ENCODE results near the gene CYP21A2.

GRCh38 chr6:32082935-32083334 lies 44.7 kb downstream of the CYP21A2 start:
- no peak for TF ChIP-seq CTCF (conservative IDR thresholded peaks at IDR 0.05)
- no peak for TF ChIP-seq EZH2 (IDR thresholded peaks at IDR 0.05; ENCODE audit: low read depth)

All from PC-9 (cell line).